ENCODE measurements around the gene CX3CL1. TPM values are rescaled to one million over a fixed set of nuclear protein-coding genes. Genes with fewer than 3 reads are reported as not detected.
A peak's percentile ranks its signal among the peaks of the same experiment; 100 is the strongest.

Gene CX3CL1
- total RNA-seq, 2 donors from 2014 or later = not detected

DNA sequence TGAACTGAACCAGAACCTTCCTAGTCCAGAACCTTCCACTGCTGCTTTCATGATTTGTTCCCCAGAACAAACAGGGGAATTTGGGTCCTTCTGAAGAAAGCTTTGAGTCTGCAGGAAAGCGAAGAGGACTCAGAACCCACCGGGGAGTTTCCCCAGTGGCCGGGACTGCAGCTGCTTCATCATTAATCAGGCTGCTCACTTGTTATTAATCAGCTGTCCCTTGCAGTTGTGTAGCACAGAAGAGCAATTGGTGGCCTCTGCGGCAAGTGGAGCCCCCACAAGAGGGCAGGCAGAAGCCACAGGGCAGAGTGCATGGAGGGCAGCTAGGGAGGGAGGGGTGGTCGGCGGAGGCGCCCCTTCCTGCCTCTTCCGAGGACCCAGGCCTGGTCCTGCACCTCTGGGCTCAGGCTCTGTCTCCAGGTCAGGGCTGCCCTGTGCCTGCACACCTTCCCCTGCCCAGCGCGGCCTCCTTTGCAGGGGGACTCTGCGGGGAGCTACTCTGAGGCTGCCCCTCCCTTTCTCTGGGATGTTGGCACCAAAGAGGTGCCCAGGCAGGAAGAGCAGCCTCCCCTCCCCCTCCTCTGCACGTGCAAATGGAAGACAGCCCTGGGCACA lies 39.2 kb downstream of the CX3CL1 start:
- DNase-seq (ENCODE audit: low spot score) (no peak), ATAC-seq (no peak)
- Mint-ChIP-seq H3K9me3 (no peaks in the 10 kb centered on the region), H3K4me1 (ENCODE audit: low read depth in 2 of 2) (peaks cover 0 to 6% of the 10 kb centered on the region in 2 donors), H3K27me3 (peaks cover 4 to 6% of the 10 kb centered on the region in 2 donors), H3K36me3 (no peaks in the 10 kb centered on the region), H3K4me3 (no peak overlapping the region), H3K27ac (no peak overlapping the region)

GRCh38 chr16:57412584-57412983 lies 40.3 kb downstream of the CX3CL1 start:
- no peaks in the 10 kb centered on the region for H3K9me3 Mint-ChIP-seq

DNA sequence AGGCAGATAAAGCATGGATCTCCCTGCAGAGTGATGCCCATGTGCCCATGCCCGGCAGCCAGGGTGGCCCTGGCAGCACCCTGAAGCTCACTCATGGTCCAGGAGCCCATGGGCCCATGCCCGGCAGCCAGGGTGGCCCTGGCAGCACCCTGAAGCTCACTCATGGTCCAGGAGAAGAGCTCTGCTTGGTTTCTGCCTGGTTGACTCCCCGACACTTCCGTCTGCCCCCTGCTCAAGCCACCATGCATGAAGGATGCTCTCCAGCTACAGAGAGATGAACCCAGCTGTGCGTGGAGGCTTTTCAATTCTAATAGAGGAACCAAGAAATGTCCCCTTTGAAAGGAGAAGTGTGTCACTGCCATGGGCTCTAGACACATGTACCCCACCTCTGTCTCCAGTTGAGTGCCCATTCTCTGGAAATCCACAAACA lies 41.0 kb downstream of the CX3CL1 start:
- Mint-ChIP-seq H3K9me3 (no peaks in the 10 kb centered on the region), H3K27me3 (peaks cover 4 to 6% of the 10 kb centered on the region in 2 donors), H3K36me3 (no peaks in the 10 kb centered on the region), H3K4me3 (no peak overlapping the region), H3K27ac (no peak overlapping the region), H3K4me1 (ENCODE audit: low read depth in 2 of 2) (peaks cover 15 to 18% of the 10 kb centered on the region in 2 donors)
- DNase-seq (ENCODE audit: low spot score) (no peak), ATAC-seq (no peak)

More at GRCh38 chr16:57412584-57412983, 40.3 kb downstream of the CX3CL1 start:
- Mint-ChIP-seq H3K4me1 (ENCODE audit: low read depth in 2 of 2) (peaks cover 10 to 14% of the 10 kb centered on the region in 2 donors), H3K27me3 (peaks cover 4 to 6% of the 10 kb centered on the region in 2 donors), H3K4me3 (no peak overlapping the region), H3K36me3 (no peaks in the 10 kb centered on the region), H3K27ac (no peak overlapping the region)
- ATAC-seq (no peak), DNase-seq (ENCODE audit: low spot score) (no peak)

- Mint-ChIP-seq H3K9me3 (no peaks in the 10 kb centered on the region), H3K27ac (no peak overlapping the region), H3K27me3 (peaks cover 4 to 6% of the 10 kb centered on the region in 2 donors), H3K4me3 (no peak overlapping the region), H3K4me1 (ENCODE audit: low read depth in 2 of 2) (peaks cover 19 to 20% of the 10 kb centered on the region in 2 donors), H3K36me3 (no peaks in the 10 kb centered on the region)
- ATAC-seq (no peak), DNase-seq (ENCODE audit: low spot score) (no peak)
Measured at GRCh38 chr16:57413733-57414132, 41.4 kb downstream of the CX3CL1 start.

GRCh38 chr16:57416084-57416483 lies 43.8 kb downstream of the CX3CL1 start:
- Mint-ChIP-seq H3K4me3 (no peak overlapping the region), H3K27ac (no peak overlapping the region), H3K27me3 (no peaks in the 10 kb centered on the region), H3K36me3 (no peaks in the 10 kb centered on the region), H3K9me3 (no peaks in the 10 kb centered on the region), H3K4me1 (ENCODE audit: low read depth in 2 of 2) (peaks cover 23% of the 10 kb centered on the region in 2 donors)
- DNase-seq (ENCODE audit: low spot score) = no peak
- peak in 1 of 2 donors; percentile 16 for ATAC-seq

DNA sequence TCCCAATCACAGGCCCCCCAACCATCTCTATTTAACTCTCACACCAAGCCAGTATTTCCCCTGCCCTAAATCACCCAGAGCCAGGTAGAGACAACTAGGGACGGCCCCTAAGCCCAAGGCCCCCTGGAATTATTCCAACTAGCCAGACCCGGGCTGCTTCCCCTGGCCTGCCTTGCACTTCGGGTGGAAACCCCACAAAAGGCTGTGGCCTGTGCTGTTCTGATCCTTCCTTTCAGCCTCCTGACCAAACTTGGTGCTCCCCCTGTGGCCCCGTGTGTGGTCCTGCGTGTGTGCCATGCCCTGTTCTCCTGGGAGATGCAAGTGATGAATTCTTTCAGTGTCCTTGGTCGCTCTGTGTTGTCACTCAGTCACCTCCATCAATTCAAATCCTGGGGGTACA lies 47.2 kb downstream of the CX3CL1 start:
- no peaks in the 10 kb centered on the region for H3K36me3 Mint-ChIP-seq
- H3K27me3 Mint-ChIP-seq = no peaks in the 10 kb centered on the region
- H3K9me3 Mint-ChIP-seq = no peaks in the 10 kb centered on the region
- DNase-seq (ENCODE audit: low spot score) = no peak
- peak overlapping the region in 1 of 2 donors; percentile 74 for H3K27ac Mint-ChIP-seq
- H3K4me3 Mint-ChIP-seq = no peak overlapping the region
- peaks cover 23% of the 10 kb centered on the region in 2 donors for H3K4me1 Mint-ChIP-seq (ENCODE audit: low read depth in 2 of 2)
- ATAC-seq = no peak

GRCh38 chr16:57422026-57422944 lies 50.0 kb downstream of the CX3CL1 start:
- no peaks in the 10 kb centered on the region for H3K27me3 Mint-ChIP-seq

DNA sequence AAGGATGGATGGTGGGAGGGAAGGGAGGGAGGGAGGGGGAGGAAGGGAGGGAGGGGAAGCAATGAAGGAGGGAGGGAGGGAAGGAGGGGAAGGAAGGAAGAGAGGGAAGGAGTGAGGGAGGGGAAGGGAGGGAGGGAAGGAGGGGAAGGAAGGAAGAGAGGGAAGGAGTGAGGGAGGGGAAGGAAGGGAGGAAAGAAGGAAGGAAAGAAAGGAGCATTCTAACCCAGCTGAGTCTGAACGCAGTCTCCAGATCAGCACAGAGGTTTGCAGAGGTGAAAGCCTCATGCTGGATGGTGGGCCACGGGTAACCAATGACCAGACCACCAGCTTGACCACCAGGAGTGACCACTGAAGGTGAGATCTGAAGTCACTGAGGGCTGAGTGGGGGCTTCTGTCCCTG lies 50.9 kb downstream of the CX3CL1 start:
- Mint-ChIP-seq H3K36me3 (peaks cover 8% of the 10 kb centered on the region), H3K4me1 (ENCODE audit: low read depth in 2 of 2) (peaks cover 5 to 9% of the 10 kb centered on the region in 2 donors), H3K9me3 (no peaks in the 10 kb centered on the region), H3K27ac (no peak overlapping the region), H3K27me3 (no peaks in the 10 kb centered on the region), H3K4me3 (no peak overlapping the region)
- no peak for DNase-seq (ENCODE audit: low spot score)
- ATAC-seq = no peak

More at GRCh38 chr16:57422026-57422944, 50.0 kb downstream of the CX3CL1 start:
- H3K4me1 Mint-ChIP-seq (ENCODE audit: low read depth in 2 of 2) = peaks cover 10 to 16% of the 10 kb centered on the region in 2 donors
- no peaks in the 10 kb centered on the region for H3K9me3 Mint-ChIP-seq
- no peak overlapping the region for H3K27ac Mint-ChIP-seq
- H3K4me3 Mint-ChIP-seq = no peak overlapping the region
- peaks cover under 1% of the 10 kb centered on the region for H3K36me3 Mint-ChIP-seq
- no peak for DNase-seq (ENCODE audit: low spot score)
- no peak for ATAC-seq

DNA sequence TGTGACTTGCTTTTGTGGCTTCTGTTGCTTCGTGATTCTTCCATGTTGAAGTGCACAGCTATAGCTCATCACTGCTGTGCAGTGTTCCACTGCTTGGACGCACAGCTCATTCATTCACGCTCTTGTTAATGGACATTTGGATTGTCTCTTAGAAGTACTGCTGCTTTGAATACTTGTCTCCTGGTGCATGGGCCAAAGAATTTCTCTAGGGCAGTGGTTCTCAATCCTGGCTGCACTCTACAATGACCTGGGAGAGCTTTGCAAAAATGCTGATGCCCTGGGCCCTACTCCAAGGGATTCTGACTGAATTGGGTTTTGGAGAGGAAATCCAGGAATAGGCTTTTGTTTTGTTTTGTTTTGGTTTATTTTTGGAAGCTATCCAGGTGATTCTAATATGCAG lies 52.3 kb downstream of the CX3CL1 start:
- Mint-ChIP-seq H3K9me3 (no peaks in the 10 kb centered on the region), H3K4me3 (no peak overlapping the region), H3K27ac (no peak overlapping the region), H3K36me3 (peaks cover 18% of the 10 kb centered on the region), H3K4me1 (ENCODE audit: low read depth in 2 of 2) (no peaks in the 10 kb centered on the region), H3K27me3 (no peaks in the 10 kb centered on the region)
- ATAC-seq = no peak
- no peak for DNase-seq (ENCODE audit: low spot score)

DNA sequence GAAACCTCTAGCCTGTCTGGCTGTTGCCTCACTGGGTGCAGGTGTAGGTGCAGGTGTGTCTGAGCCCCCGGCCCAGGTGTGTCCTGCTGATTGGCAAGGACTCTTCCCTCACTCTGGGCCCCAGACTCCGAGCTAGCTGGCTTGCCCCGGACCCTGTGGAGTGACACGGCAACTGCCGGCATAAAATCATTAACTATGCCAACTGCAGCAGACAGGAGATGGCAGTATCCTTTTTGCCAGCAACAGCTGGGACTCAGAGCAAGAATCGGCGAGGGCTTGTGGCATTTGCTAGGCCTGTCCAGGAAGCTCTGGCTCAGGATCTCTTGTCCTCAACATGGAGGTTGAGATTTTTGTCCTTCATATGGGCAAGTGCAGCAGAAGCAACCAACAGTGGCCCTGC lies 54.1 kb downstream of the CX3CL1 start:
- Mint-ChIP-seq H3K4me3 (no peak overlapping the region), H3K27ac (no peak overlapping the region), H3K4me1 (ENCODE audit: low read depth in 2 of 2) (no peaks in the 10 kb centered on the region), H3K36me3 (peaks cover 29% of the 10 kb centered on the region), H3K9me3 (no peaks in the 10 kb centered on the region), H3K27me3 (no peaks in the 10 kb centered on the region)
- ATAC-seq (no peak), DNase-seq (ENCODE audit: low spot score) (no peak)

GRCh38 chr16:57427307-57427706 lies 55.0 kb downstream of the CX3CL1 start:
- H3K27ac Mint-ChIP-seq = no peak overlapping the region
- no peaks in the 10 kb centered on the region for H3K9me3 Mint-ChIP-seq
- peaks cover 30% of the 10 kb centered on the region for H3K36me3 Mint-ChIP-seq
- no peaks in the 10 kb centered on the region for H3K27me3 Mint-ChIP-seq
- no peak for DNase-seq (ENCODE audit: low spot score)
- ATAC-seq = no peak
- no peaks in the 10 kb centered on the region for H3K4me1 Mint-ChIP-seq (ENCODE audit: low read depth in 2 of 2)
- no peak overlapping the region for H3K4me3 Mint-ChIP-seq

GRCh38 chr16:57427824-57428223 lies 55.5 kb downstream of the CX3CL1 start:
- Mint-ChIP-seq H3K9me3 (no peaks in the 10 kb centered on the region), H3K36me3 (peaks cover 30% of the 10 kb centered on the region), H3K4me1 (ENCODE audit: low read depth in 2 of 2) (no peaks in the 10 kb centered on the region), H3K27me3 (no peaks in the 10 kb centered on the region), H3K4me3 (no peak overlapping the region), H3K27ac (no peak overlapping the region)
- DNase-seq (ENCODE audit: low spot score) (no peak), ATAC-seq (no peak)

DNA sequence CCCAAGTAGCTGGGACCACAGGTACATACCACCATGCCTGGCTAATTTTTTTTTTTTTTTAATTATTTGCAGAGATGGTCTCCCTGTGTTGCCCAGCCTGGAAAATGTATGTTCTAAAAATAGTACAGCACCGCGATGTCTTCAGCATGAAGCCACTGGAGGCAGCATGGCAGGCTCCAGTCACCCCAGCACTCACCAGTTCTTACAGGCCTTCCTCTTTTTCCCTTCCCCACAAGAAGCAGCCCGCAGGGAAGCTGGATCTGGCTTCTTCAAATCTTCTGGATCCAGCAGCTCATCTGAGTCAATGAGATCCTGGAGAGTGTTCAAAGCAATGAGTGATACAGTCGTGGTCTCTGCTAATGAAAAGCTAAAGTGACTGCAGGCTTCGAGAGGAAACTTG lies 58.7 kb downstream of the CX3CL1 start:
- no peak overlapping the region for H3K27ac Mint-ChIP-seq
- no peaks in the 10 kb centered on the region for H3K9me3 Mint-ChIP-seq
- no peaks in the 10 kb centered on the region for H3K4me1 Mint-ChIP-seq (ENCODE audit: low read depth in 2 of 2)
- no peak overlapping the region for H3K4me3 Mint-ChIP-seq
- ATAC-seq = no peak
- no peak for DNase-seq (ENCODE audit: low spot score)
- peaks cover 43% of the 10 kb centered on the region for H3K36me3 Mint-ChIP-seq
- H3K27me3 Mint-ChIP-seq = no peaks in the 10 kb centered on the region

- Mint-ChIP-seq H3K4me1 (ENCODE audit: low read depth in 2 of 2) (no peaks in the 10 kb centered on the region), H3K36me3 (peaks cover 40% of the 10 kb centered on the region), H3K9me3 (no peaks in the 10 kb centered on the region), H3K27me3 (no peaks in the 10 kb centered on the region), H3K27ac (no peak overlapping the region), H3K4me3 (no peak overlapping the region)
- ATAC-seq (no peak), DNase-seq (ENCODE audit: low spot score) (no peak)
Measured at GRCh38 chr16:57432505-57432904, 60.2 kb downstream of the CX3CL1 start.
